WTC11 (cell line): ENCODE measurements around the gene SND1. TPM values are rescaled to one million over a fixed set of nuclear protein-coding genes. Genes with fewer than 3 reads are reported as not detected.

Source experiments
- ATAC-seq: fragments of 200-7000 bp; cut with Tn5 transposase; 2 replicates; pipeline ENCODE4 v1.10.0; 2021; ENCODE audit warnings: mild to moderate bottlenecking, moderate library complexity
- CTCF ChIA-PET: fragments of 300-600 bp; sonication (Branson Sonifier 250); formaldehyde crosslinking; loops from one replicate; lab custom pipeline; 2021; ENCODE audit warnings: antibody characterized with exemption; lab: Charles Lee
- POLR2A ChIA-PET: fragments of 350-600 bp; sonication (Branson Sonifier 250); formaldehyde crosslinking; loops from one replicate; lab custom pipeline; 2021; ENCODE audit warnings: antibody characterized with exemption; lab: Charles Lee
- DNase-seq: peaks from one replicate; pipeline ENCODE4 v3.0.0; 2021; ENCODE audit warnings: low spot score
- H3K27ac Mint-ChIP-seq: 2 replicates; pipeline ENCODE4 v1.8.0; 2021; ENCODE audit warnings: mixed read lengths
- H3K27me3 Mint-ChIP-seq: 2 replicates; pipeline ENCODE4 v1.8.0; 2021; ENCODE audit warnings: low read depth, mild to moderate bottlenecking, moderate library complexity, mixed read lengths
- H3K36me3 Mint-ChIP-seq: 2 replicates; pipeline ENCODE4 v1.8.0; 2021; ENCODE audit warnings: mixed read lengths
- H3K4me1 Mint-ChIP-seq: 2 replicates; pipeline ENCODE4 v1.8.0; 2022; ENCODE audit warnings: mixed read lengths
- H3K4me3 Mint-ChIP-seq: 2 replicates; pipeline ENCODE4 v1.8.0; 2021; ENCODE audit warnings: mild to moderate bottlenecking, moderate library complexity, mixed read lengths
- H3K9me3 Mint-ChIP-seq: 2 replicates; pipeline ENCODE4 v1.8.0; 2021; ENCODE audit warnings: mixed read lengths
- AR ChIP-seq: fragments of 250-450 bp; sonication (Bioruptor Pico); IDR thresholded peaks from 2 replicates; pipeline ENCODE4 v1.9.0; 2021; ENCODE audit warnings: mild to moderate bottlenecking
- ATF6 ChIP-seq: sonication (generic); formaldehyde crosslinking; IDR thresholded peaks from 2 replicates; pipeline ENCODE4 v1.8.1; 2023; ENCODE audit warnings: mild to moderate bottlenecking, missing genetic modification reagents
- CBFB ChIP-seq: sonication (generic); formaldehyde crosslinking; IDR thresholded peaks from 2 replicates; pipeline ENCODE4 v1.8.1; 2022; ENCODE audit warnings: mild to moderate bottlenecking, low read depth, missing genetic modification reagents
- CDX4 ChIP-seq: fragments of 250-450 bp; sonication (Bioruptor Pico); IDR thresholded peaks from 2 replicates; pipeline ENCODE4 v1.9.0; 2021; ENCODE audit warnings: moderate library complexity, mild to moderate bottlenecking, inconsistent platforms, borderline replicate concordance
- E2F1 ChIP-seq: sonication (generic); formaldehyde crosslinking; IDR thresholded peaks from 2 replicates; pipeline ENCODE4 v1.8.0; 2022; ENCODE audit warnings: mild to moderate bottlenecking, missing genetic modification reagents
- GABPB1 ChIP-seq: sonication (generic); formaldehyde crosslinking; IDR thresholded peaks from 2 replicates; pipeline ENCODE4 v1.8.1; 2023; ENCODE audit warnings: mild to moderate bottlenecking, missing genetic modification reagents
- GTF2I ChIP-seq: fragments of 250-450 bp; sonication (Bioruptor Pico); conservative IDR thresholded peaks from 2 replicates; pipeline ENCODE4 v1.4.0; 2021; ENCODE audit warnings: mild to moderate bottlenecking
- HMGA2 ChIP-seq: fragments of 250-450 bp; sonication (Bioruptor Pico); IDR thresholded peaks from 2 replicates; pipeline ENCODE4 v1.4.0; 2021; ENCODE audit warnings: mild to moderate bottlenecking, moderate library complexity
- MAX ChIP-seq: sonication (generic); formaldehyde crosslinking; IDR thresholded peaks from 2 replicates; pipeline ENCODE4 v1.8.0; 2022; ENCODE audit warnings: mild to moderate bottlenecking, missing genetic modification reagents
- MYBL2 ChIP-seq: sonication (generic); formaldehyde crosslinking; IDR thresholded peaks from 2 replicates; pipeline ENCODE4 v1.8.1; 2023; ENCODE audit warnings: mild to moderate bottlenecking, moderate library complexity, missing genetic modification reagents
- NFATC4 ChIP-seq: fragments of 250-450 bp; sonication (Bioruptor Pico); IDR thresholded peaks from 2 replicates; pipeline ENCODE4 v1.9.0; 2021; ENCODE audit warnings: mild to moderate bottlenecking
- SMAD4 ChIP-seq: sonication (generic); formaldehyde crosslinking; IDR thresholded peaks from 2 replicates; pipeline ENCODE4 v1.8.0; 2022; ENCODE audit warnings: mild to moderate bottlenecking, missing genetic modification reagents
- TEAD4 ChIP-seq: sonication (generic); formaldehyde crosslinking; IDR thresholded peaks from 2 replicates; pipeline ENCODE4 v1.8.0; 2022; ENCODE audit warnings: mild to moderate bottlenecking, missing genetic modification reagents
- USF2 ChIP-seq: sonication (generic); formaldehyde crosslinking; IDR thresholded peaks from 2 replicates; pipeline ENCODE4 v1.8.1; 2023; ENCODE audit warnings: mild to moderate bottlenecking, missing genetic modification reagents, moderate library complexity
- ZBTB21 ChIP-seq: sonication (generic); formaldehyde crosslinking; IDR thresholded peaks from 2 replicates; pipeline ENCODE4 v1.8.1; 2023; ENCODE audit warnings: mild to moderate bottlenecking, missing genetic modification reagents, borderline replicate concordance
- ZNF512 ChIP-seq: sonication (generic); formaldehyde crosslinking; IDR thresholded peaks from 2 replicates; pipeline ENCODE4 v1.8.1; 2022; ENCODE audit warnings: missing genetic modification reagents, borderline replicate concordance
- ZSCAN18 ChIP-seq: fragments of 250-450 bp; sonication (Bioruptor Pico); IDR thresholded peaks from 2 replicates; pipeline ENCODE4 v2.1.2; 2022; ENCODE audit warnings: mild to moderate bottlenecking, moderate library complexity
- total RNA-seq: library from RNA; stranded (reverse); gene quantifications from 3 replicates; pipeline ENCODE4 v1.2.3, GENCODE V29; 2021

Gene SND1
- total RNA-seq, 1 experiment from 2014 or later: 261 TPM

GRCh38 chr7:127765150-127765549, 113.2 kb downstream of the SND1 start (continued):
- TF ChIP-seq AR (CRISPR knock-in tag) (no peak), GTF2I (CRISPR knock-in tag) (no peak), MYBL2 (CRISPR knock-in tag) (no peak), SMAD4 (CRISPR knock-in tag) (no peak), CBFB (CRISPR knock-in tag) (no peak)

- no peaks in the 10 kb centered on the region for H3K27me3 Mint-ChIP-seq
- DNase-seq (no peak), ATAC-seq (no peak)
- H3K36me3 Mint-ChIP-seq: peaks cover 7% of the 10 kb centered on the region
- POLR2A ChIA-PET: no interaction called here
- H3K4me3 Mint-ChIP-seq: no peak overlapping the region
- TF ChIP-seq TEAD4 (CRISPR knock-in tag) (no peak), E2F1 (CRISPR knock-in tag) (no peak), NFATC4 (CRISPR knock-in tag) (no peak), HMGA2 (CRISPR knock-in tag) (no peak), ZBTB21 (CRISPR knock-in tag) (no peak), GABPB1 (CRISPR knock-in tag) (no peak), ZNF512 (CRISPR knock-in tag) (no peak), CDX4 (CRISPR knock-in tag) (no peak), USF2 (CRISPR knock-in tag) (no peak), MAX (CRISPR knock-in tag) (no peak), ATF6 (CRISPR knock-in tag) (no peak), ZSCAN18 (CRISPR knock-in tag) (no peak)
- peaks cover 4% of the 10 kb centered on the region; the same call in 1 of the 2 replicates for H3K9me3 Mint-ChIP-seq
- H3K4me1 Mint-ChIP-seq: peaks cover 42% of the 10 kb centered on the region
- CTCF ChIA-PET: interaction anchor here (3.6 kb wide), 1 partner anchor 26 kb away, joined by 16 read pairs; no protein-coding TSS in a partner anchor
- H3K27ac Mint-ChIP-seq: peak overlapping the region; percentile 45; the same call in 1 of the 2 replicates
These were observed 115.0 kb downstream of the SND1 start for GRCh38 chr7:127766831-127767459.
